ENCODE results near the gene SRF. TPM values are rescaled to one million over a fixed set of nuclear protein-coding genes. Genes with fewer than 3 reads are reported as not detected.
A peak's percentile ranks its signal among the peaks of the same experiment; 100 is the strongest.

Gene SRF
- total RNA-seq, 4 donors from 2014 or later, result 14.8 to 25.8 (median 25.5) TPM

DNA sequence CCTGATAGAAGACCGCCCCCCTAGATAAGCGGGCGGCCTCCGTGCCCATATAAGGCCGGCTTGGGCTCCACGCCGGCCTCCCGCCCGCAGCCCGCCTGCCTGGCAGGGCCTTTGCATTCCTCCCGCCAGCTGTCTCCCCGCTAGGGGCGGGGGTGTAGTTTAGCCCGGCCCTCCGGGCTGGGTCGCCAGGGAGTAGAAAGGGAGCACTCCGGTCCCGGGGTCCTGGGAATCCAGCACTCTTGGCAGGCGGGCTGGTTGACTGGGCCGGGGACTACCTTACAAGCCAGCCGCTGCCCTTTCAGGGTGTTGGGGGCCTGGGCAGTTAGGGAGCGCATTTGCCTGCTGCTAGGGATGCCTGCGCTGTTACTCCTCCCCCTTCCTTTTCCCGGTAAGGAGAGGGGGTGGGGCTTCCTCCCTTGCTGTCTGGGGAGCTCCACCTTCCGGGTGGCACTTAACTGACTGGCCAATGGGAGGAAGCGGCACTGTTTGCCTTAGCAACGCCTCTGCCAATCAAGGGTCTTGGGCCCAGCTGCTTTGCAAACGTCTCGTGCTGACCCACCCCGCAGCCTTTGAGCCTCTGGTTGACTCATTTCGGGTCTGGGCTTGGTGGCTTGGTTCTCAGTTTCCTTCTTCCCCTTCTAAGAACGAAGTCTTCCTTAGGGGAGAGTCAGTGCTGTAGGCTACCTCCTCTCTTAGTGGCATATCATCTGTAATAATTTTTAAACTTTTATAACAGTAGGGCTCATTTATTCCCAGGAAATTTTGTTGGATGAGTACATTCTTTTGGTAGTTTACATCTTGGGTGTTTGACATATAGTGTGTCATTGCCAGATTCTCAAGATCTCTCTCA is 3.4 kb downstream of the SRF start:
- TF ChIP-seq CTCF (IDR thresholded peaks at IDR 0.05), result peak in 1 of 3 donors; percentile 49
- TF ChIP-seq POLR2A (IDR thresholded peaks at IDR 0.05), result no peak
- H3K4me3 ChIP-seq (ENCODE audit: low read depth, poor library complexity, severe bottlenecking), result no peak overlapping the region
- WGBS, 2 donors, result 1% methylated on average over 30 to 31 of the region's 32 CpGs
- intact Hi-C loops (cut with DNase I; ENCODE audit: low total_unique reads), result no loop called here
- DNase-seq (ENCODE audit: low spot score in 2 of 2), result peak; percentile 99

DNA sequence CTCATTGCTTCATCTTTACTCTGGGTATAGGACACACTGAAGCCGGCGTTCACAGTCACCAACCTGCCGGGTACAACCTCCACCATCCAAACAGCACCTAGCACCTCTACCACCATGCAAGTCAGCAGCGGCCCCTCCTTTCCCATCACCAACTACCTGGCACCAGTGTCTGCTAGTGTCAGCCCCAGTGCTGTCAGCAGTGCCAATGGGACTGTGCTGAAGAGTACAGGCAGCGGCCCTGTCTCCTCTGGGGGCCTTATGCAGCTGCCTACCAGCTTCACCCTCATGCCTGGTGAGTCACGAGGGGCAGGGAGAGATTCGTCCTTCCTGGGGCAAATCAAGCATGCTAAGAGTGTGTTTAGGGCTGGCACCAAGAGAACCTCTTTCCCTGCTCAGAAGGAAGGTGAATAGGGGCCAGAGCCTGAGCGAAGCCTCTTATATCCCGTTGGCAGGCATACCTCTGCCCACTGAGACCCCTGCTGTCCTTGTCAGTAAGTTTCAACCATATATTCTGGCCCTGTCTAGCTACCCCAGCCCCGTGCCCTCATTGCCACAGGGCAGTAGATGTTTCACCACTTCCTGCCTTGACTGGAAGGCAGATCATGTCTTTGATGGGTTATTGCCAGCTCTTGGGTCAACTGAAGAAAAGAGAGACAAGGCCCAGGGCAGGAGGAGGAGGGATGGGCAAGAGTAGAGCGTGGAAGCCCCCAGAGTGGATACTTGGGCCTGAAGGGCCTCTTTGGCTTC is 4.8 kb downstream of the SRF start:
- no peak overlapping the region for H3K4me3 ChIP-seq (ENCODE audit: low read depth, poor library complexity, severe bottlenecking)
- TF ChIP-seq CTCF (IDR thresholded peaks at IDR 0.05) (no peak), POLR2A (IDR thresholded peaks at IDR 0.05) (no peak)
- no peak for DNase-seq (ENCODE audit: low spot score in 2 of 2)
- WGBS, 2 donors, result 87% methylated on average over 9 to 11 of the region's 11 CpGs
- intact Hi-C loops (cut with DNase I; ENCODE audit: low total_unique reads), result no loop called here

DNA sequence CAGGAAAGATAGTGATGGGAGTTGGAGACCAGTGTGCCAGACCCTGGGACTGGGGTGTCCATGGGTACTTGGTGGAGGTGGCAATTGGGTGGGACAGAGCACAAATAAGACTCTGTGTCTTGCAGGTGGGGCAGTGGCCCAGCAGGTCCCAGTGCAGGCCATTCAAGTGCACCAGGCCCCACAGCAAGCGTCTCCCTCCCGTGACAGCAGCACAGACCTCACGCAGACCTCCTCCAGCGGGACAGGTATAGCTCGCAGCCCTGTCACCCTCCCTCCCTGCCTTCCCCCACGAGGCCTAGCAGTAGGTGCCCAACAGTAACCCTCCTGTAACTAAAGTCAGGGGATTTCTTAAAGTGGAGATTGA is 5.3 kb downstream of the SRF start:
- TF ChIP-seq CTCF (IDR thresholded peaks at IDR 0.05), result no peak
- no peak for TF ChIP-seq POLR2A (IDR thresholded peaks at IDR 0.05)
- intact Hi-C loops (cut with DNase I; ENCODE audit: low total_unique reads), result no loop called here
- 82 to 95% methylated on average over 6 of the region's 6 CpGs for WGBS, 2 donors
- no peak for DNase-seq (ENCODE audit: low spot score in 2 of 2)
- H3K4me3 ChIP-seq (ENCODE audit: low read depth, poor library complexity, severe bottlenecking), result no peak overlapping the region

DNA sequence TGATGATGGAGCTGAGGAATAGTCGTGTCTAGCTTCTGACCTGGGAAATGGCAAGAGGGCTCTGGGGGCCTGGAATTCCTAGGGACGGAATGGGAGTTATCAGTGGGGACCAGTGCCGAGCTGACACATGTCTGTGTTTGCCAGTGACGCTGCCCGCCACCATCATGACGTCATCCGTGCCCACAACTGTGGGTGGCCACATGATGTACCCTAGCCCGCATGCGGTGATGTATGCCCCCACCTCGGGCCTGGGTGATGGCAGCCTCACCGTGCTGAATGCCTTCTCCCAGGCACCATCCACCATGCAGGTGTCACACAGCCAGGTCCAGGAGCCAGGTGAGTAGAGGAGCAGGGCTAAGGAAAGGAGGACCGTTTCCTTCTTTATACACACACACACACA is 7.1 kb downstream of the SRF start:
- no peak overlapping the region for H3K4me3 ChIP-seq (ENCODE audit: low read depth, poor library complexity, severe bottlenecking)
- intact Hi-C loops (cut with DNase I; ENCODE audit: low total_unique reads), result no loop called here
- DNase-seq (ENCODE audit: low spot score in 2 of 2), result no peak
- WGBS, 2 donors, result 87 to 90% methylated on average over 12 of the region's 12 CpGs
- no peak for TF ChIP-seq POLR2A (IDR thresholded peaks at IDR 0.05)
- no peak for TF ChIP-seq CTCF (IDR thresholded peaks at IDR 0.05)

DNA sequence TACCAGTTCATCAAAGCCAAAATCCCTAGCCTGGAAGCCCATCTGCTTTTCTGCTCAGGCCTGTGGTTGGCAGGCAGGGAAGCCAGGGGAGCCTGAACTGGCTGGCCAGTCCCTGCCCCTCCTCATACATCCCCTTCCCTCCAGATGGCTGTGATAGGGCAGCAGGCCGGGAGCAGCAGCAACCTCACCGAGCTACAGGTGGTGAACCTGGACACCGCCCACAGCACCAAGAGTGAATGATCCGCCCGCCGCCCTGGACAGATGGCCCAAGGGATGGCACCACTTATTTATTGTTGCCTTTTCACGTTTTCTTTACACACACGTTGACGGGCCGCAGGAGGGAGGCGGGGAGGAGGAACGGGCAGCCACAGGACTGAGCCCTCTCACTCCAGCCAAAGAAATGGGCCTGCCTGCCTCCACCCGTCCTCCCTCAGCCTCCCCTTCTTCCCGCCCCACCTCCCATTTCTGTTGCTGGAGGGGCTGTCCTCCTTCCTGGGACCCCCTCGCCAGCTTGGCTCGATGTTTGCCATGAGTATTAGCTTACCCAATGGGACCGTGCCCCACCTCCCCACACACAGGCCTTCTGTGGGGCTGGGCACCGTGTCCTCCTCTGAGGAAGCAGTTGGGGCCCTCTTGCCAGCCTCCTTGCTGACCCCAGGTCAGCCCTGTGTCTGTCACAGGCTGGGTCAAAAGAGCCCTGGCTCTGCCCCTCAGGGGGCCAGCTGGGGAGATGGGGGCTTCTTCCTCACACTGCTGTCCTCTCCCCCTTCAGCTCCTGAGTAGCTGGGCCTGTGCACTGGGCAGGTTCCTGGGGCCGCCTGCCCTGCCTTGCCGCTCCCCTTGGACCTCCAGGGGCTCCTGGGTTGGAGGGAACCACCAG is 8.1 kb downstream of the SRF start:
- no peak for TF ChIP-seq CTCF (IDR thresholded peaks at IDR 0.05)
- TF ChIP-seq POLR2A (IDR thresholded peaks at IDR 0.05), result no peak
- no peak overlapping the region for H3K4me3 ChIP-seq (ENCODE audit: low read depth, poor library complexity, severe bottlenecking)
- WGBS, 2 donors, result 91 to 93% methylated on average over 20 of the region's 20 CpGs
- intact Hi-C loops (cut with DNase I; ENCODE audit: low total_unique reads), result no loop called here
- DNase-seq (ENCODE audit: low spot score in 2 of 2), result no peak
